ENCODE measurements around the gene MYH8. TPM values are rescaled to one million over a fixed set of nuclear protein-coding genes. Genes with fewer than 3 reads are reported as not detected.

Gene MYH8
- total RNA-seq, 1 experiment from 2014 or later = not detected

DNA sequence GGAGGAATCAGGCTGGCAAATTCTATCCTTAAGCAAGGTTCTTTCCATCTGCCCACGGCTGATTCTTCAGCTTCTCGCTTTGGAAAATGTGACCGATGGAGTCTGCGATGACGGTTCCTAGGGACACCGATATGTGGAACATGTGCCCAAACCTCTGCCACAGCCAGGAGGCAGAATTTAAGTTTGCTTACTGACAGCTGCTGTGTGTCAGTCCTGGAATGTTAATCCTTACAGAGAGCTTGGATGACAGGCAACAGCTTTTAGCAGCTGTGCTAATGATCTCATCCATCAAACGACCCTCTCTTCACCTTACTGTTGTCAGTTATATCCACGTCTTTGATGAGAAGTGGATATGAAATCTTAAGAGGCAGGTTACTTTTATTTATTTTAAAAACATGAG is 37.6 kb downstream of the MYH8 start:
- DNase-seq (ENCODE audit: low read depth) = no peak

DNA sequence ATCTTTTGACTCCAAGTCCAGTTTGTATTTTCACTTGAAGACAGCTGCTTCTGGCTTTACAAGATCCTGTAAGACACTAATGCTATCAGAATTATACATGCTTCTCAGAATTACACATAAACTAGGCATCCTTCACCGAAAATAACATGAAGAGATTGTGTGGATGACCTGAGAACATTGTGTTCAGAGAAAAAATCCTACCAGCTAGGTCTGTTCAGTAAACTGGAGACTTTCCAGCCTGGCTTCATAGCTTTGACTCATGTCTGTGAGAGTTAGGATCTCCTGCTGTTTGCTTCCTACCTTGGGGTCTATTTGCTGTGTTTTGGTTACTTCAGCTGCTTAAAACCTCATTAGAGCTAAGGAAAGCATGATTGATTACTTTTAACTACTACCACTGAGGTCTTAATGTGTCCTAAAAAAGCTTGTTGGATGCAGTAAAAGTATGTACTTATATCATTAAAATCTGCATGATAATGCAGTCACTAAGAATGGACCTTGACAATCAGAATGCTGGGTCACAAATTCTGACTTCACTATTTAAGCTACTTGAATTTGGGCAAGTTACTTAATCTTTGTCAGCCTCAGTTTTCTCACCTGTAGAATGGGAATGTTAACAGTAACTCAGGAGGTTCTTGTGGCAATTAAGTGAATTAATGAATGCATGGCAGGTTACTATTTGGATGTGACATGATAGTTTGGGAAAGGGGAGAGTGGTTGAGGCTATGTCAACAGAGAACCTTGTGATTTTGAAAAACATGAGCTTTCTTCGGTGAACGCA is 40.9 kb downstream of the MYH8 start:
- no peak for DNase-seq (ENCODE audit: low read depth)

DNA sequence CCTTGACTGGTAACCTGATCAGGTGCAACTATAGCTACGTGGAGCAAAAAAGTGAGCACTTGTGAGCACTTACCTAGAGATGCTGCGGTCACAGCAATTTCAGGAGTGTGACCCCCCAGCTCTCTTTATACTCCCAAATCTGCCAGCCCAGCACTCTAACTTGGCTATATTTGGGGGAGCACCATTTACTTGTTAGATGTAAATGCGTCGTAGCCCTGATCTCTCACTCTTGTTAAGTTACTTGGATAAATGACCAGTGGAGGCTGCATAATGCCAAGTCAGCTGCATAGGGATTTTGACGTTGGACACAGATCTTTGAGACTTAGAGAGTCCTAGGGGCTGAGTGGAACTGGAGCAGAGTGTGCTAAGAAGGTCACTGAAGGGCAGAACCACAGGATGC is 48.8 kb downstream of the MYH8 start, which contains the start of gene MYH13:
Gene MYH13 (minus strand): TSS at position 101 of the 400 bp plus-strand sequence. CDS start 8,476 bp downstream, outside the sequence.
- no peak for DNase-seq (ENCODE audit: low read depth)

DNA sequence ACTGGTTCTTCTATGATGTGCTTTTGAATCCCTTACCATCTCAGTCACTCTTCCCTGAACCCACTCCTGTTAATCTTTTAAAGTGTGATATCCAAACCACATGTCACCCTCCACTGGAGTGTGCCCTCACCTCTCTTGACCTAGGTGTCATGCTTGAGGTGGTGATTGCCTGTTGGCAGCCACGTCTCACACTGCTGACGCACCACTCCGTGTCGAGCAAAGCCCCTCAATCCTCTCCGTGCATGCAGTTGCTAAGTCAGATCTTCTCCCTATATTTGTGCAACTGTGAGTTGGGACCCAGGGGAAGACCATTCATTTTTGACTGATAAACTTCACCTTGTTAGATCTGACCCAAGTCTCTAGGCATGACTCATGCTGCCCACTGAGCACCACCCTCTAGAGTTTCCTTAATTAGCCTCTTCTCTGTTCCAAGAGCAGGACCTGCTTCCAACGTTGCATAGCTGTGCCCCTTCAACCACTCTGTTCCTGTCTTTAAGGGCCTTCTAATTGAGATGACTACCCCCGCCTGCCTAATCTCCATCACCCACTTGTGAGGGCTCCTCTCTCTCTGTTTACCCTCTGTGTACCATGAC is 51.6 kb downstream of the MYH8 start:
- DNase-seq (ENCODE audit: low read depth) = no peak

DNA sequence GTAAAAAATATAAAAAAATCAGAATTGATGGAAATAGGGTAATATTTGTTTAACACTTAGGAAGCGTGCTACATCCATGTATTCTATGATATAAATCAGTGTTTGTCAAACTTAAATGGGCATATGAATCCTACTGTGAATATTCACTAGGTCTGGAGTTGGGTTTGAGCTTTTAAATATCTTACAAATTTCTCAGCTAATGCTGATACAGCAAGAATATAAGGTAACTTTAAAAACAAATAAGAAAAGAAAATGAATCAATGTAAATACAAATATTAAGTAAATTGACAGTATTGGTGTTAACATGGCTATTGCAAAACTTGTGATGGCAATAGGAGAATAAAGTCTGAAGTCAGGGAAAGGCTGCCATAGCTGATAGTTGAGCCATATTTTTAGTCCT is 52.5 kb downstream of the MYH8 start:
- no peak for DNase-seq (ENCODE audit: low read depth)

DNA sequence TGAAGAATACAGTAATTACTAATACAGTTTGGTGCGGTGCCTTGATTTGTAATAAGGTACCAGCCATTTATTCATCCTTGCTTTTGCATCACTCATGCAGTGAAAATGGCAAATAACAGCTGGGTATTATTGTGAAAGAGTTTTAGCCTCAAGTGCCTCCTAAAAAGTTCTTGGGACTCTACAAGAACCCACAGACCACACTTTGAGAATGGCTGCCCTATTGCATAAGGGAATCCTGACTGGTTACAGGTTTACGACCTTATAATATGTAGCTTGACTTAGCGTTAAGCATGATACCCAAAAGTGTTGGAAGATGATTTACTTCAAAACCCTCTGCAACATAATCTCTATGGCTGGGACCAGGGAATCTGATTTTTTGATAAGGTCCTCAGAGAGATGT is 53.2 kb downstream of the MYH8 start:
- no peak for DNase-seq (ENCODE audit: low read depth)

DNA sequence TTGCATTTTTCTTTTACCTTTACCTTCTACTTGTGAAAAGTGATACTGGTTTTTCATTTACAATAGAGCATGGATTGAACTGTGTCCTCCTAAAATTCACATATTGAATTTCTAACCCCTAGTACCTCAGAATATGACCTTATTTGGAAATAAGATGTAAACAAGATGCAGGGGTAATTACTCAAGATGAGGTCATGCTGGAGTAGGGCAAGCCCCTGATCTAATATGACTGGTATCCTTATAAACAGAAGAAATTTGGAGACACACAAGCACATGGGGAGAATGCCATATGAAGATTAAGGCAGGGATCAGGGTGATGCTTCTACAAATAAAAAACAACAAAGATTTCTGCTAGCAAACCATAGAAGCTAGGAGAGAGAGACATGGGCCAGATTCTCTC is 61.2 kb downstream of the MYH8 start:
- DNase-seq (ENCODE audit: low read depth) = no peak

DNA sequence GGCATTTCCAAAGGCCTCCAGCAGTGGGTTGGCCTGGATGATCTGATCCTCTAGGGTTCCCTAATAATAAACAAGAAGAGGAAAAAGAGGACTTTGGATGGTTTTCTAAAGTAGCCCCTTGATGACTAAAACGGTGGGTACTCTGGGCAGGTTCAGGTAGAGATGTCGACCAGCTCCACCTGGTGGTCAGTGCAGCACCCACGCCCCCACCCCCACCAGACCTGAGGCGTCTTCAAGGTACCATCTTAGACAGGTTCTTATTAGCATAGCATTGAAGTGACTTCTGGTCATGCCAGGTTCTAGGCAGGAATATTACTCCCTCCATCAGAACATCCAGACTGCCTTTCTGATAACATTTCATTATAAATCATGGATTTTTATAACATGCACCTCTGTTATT is 64.0 kb downstream of the MYH8 start:
- no peak for DNase-seq (ENCODE audit: low read depth)

DNA sequence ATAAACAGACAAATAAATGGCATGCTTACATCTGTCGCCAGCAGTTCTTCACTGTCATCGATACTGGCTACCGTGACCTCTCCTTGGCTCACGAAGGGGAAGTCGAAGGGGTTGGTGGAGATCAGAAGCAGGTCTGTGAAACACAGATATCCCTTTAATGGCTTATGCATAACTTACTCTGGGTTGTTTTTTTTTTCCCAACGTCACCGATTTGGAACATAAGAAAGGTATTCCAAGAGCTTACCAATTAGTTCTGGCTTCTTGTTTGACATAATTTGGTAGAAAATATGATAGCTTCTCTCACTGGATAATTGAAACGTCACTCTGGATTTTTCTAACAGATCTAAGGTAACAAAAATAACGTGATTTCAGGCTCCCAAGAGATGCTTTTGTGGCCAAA is 67.1 kb downstream of the MYH8 start:
- DNase-seq (ENCODE audit: low read depth) = no peak

DNA sequence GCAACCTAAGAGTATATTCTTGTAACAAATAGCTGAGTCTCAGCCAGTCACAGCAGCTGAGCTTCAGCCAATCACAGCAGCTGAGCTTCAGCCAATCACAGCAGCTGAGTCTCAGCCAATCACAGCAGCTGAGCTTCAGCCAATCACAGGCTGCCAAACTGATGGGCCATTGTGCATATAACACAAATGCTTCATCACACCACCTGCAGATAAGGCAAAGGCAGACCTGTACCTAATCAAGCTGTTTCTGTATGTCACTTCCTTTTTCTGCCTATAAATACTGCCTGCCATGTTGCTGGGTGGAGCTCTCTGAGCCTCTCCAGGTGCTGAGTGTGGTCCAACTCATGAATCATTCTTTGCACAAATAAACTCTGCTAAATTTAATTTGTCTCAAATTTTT is 68.9 kb downstream of the MYH8 start:
- no peak for DNase-seq (ENCODE audit: low read depth)

DNA sequence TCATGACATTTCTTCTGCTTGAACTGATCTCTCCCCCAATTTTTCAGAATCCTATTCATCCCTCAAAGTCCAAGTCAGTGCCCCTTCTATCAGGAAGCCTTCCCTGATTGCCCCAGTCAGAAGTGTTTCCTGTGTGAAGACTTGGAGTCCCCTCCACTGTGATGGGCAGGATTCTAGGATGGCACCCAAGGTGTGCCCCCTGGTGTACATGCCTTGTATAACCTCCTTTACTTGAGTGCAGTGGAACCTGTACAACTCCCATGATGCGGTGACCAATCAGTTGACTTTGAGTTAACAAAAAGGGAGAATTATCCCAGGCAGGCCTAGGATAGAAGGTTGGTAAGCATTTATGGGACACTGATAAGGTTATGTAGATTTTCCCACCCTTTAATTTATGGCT is 72.3 kb downstream of the MYH8 start:
- DNase-seq (ENCODE audit: low read depth) = peak; percentile 5

DNA sequence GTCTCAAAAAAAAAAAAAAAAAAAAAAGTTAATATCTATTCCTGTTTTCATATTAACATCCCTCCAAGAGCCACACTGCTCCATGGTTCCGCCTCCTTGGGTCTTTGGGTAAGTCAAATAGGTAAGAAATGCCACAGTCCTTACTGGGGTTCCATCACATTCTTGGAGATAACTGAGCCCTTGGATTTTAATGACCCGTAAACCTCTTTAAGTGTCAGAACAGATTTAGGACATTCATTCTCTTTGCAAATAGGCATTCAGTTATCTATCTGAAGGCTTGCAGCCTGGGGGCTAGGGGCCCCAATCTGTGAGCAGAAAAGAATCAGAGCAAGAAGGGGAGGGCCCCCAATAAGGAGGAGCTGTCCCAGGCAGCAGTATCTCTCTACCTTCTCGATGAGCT is 76.9 kb downstream of the MYH8 start:
- DNase-seq (ENCODE audit: low read depth) = no peak

Other genes starting within 250 kb of the MYH8 start
- gene GAS7, start 223.3 kb downstream of the MYH8 start, total RNA-seq (2014; rRNA removed; shearing (Covaris generic)) = 18.1 and 20.3 TPM in 2 replicates
- under 0.01 TPM in 1 of 2 replicates, not detected in the other for gene MYH13, start 48.9 kb downstream of the MYH8 start, total RNA-seq (2014; rRNA removed; shearing (Covaris generic))
- not detected in 2 replicates for gene MYH4, start 47.6 kb upstream of the MYH8 start, total RNA-seq (2014; rRNA removed; shearing (Covaris generic))
- not detected in 2 replicates for gene MYH1, start 96.6 kb upstream of the MYH8 start, total RNA-seq (2014; rRNA removed; shearing (Covaris generic))
- gene MYH2, start 127.7 kb upstream of the MYH8 start, total RNA-seq (2014; rRNA removed; shearing (Covaris generic)) = not detected in 2 replicates
- gene MYH3, start 235.4 kb upstream of the MYH8 start, total RNA-seq (2014; rRNA removed; shearing (Covaris generic)) = 0.12 and 3.8 TPM in 2 replicates